Left ventricle myocardium inferior (tissue), 1 donor: ENCODE data around the gene XK. TPM values are rescaled to one million over a fixed set of nuclear protein-coding genes. Genes with fewer than 3 reads are reported as not detected.

Experiments used
- DNase-seq: peaks from one replicate; pipeline ENCODE4 v3.0.0-alpha.2; 2020
- H3K27ac ChIP-seq: fragments of 200-600 bp; replicated peaks from 2 replicates; pipeline ENCODE4 v1.8.0; 2021
- H3K27me3 ChIP-seq: fragments of 200-600 bp; 2 replicates; pipeline ENCODE4 v1.8.0; 2021; ENCODE audit warnings: low read depth
- H3K36me3 ChIP-seq: fragments of 200-600 bp; 2 replicates; pipeline ENCODE4 v1.8.0; 2021
- H3K4me1 ChIP-seq: fragments of 200-600 bp; 2 replicates; pipeline ENCODE4 v1.8.0; 2021
- H3K4me3 ChIP-seq: fragments of 200-600 bp; 2 replicates; pipeline ENCODE4 v1.8.0; 2021; ENCODE audit warnings: mild to moderate bottlenecking, moderate library complexity
- H3K9me3 ChIP-seq: fragments of 200-600 bp; replicated peaks from 2 replicates; pipeline ENCODE4 v1.8.0; 2021
- CTCF ChIP-seq: fragments of 200-600 bp; IDR thresholded peaks from 2 replicates; pipeline ENCODE4 v1.8.0; 2021; ENCODE audit warnings: antibody characterized with exemption, mild to moderate bottlenecking, borderline replicate concordance
- intact Hi-C: fragments of 100-400 bp; cut with micrococcal nuclease; formaldehyde crosslinking; loops from one replicate; pipeline ENCODE4 v1.11.0; 2022
- long read RNA-seq: library from polyadenylated mRNA; unstranded; transcript quantifications from one replicate; pipeline ENCODE4 v2.0.0, GENCODE V29; 2021
- total RNA-seq: library from RNA; stranded (reverse); fragmentation: NEBNext Ultra II Directional; extraction: Animal tissue kit (Norgen Biotek cat#: 25700); gene quantifications from one replicate; pipeline ENCODE4 v1.2.1, GENCODE V29; 2021
- donor health status: DM: no; HTN: yes; CAD: no; lungs with severe emphysema.

The XK gene
- 11.0 TPM for total RNA-seq
- long read RNA-seq, full-length matches to known transcripts, result 25 of 27 reads
- long read RNA-seq, partial matches to known transcripts, result 1 of 27 reads
- long read RNA-seq, other reads (novel, unspliced or antisense), result 1 of 27 reads

GRCh38 chrX:37685381-37686359, at the start of gene XK:
XK (plus strand) TSS chrX:37685791; CDS start chrX:37685962, 171 bp downstream.
- peak; percentile 33 for DNase-seq
- no peaks in the 10 kb centered on the region for H3K36me3 ChIP-seq
- H3K9me3 ChIP-seq, result no peaks in the 10 kb centered on the region
- H3K27ac ChIP-seq, result peak within 1 kb of the TSS; percentile 85
- intact Hi-C loops, result no loop called here
- H3K4me1 ChIP-seq, result no peaks in the 10 kb centered on the region
- H3K27me3 ChIP-seq, result no peaks in the 10 kb centered on the region
- peak within 1 kb of the TSS; percentile 66 for H3K4me3 ChIP-seq
- no peak for TF ChIP-seq CTCF

GRCh38 chrX:37638047-37638446, 47.5 kb upstream of the XK start:
- Histone ChIP-seq H3K36me3 (no peaks in the 10 kb centered on the region), H3K9me3 (no peaks in the 10 kb centered on the region), H3K4me1 (no peaks in the 10 kb centered on the region), H3K27ac (no peak overlapping the region), H3K27me3 (no peaks in the 10 kb centered on the region), H3K4me3 (no peak overlapping the region)
- intact Hi-C loops, result no loop called here
- no peak for DNase-seq
- no peak for TF ChIP-seq CTCF

GRCh38 chrX:37640142-37640541, 45.4 kb upstream of the XK start:
- Histone ChIP-seq H3K4me1 (no peaks in the 10 kb centered on the region), H3K4me3 (no peak overlapping the region), H3K27me3 (no peaks in the 10 kb centered on the region), H3K27ac (no peak overlapping the region), H3K9me3 (no peaks in the 10 kb centered on the region), H3K36me3 (no peaks in the 10 kb centered on the region)
- intact Hi-C loops, result no loop called here
- TF ChIP-seq CTCF, result no peak
- DNase-seq, result no peak

- no peaks in the 10 kb centered on the region for H3K9me3 ChIP-seq
- no peaks in the 10 kb centered on the region for H3K4me1 ChIP-seq
- H3K4me3 ChIP-seq, result no peak overlapping the region
- DNase-seq, result no peak
- no peaks in the 10 kb centered on the region for H3K36me3 ChIP-seq
- intact Hi-C loops, result no loop called here
- no peak overlapping the region for H3K27ac ChIP-seq
- no peaks in the 10 kb centered on the region for H3K27me3 ChIP-seq
- TF ChIP-seq CTCF, result no peak
Measured at GRCh38 chrX:37641859-37642258, 43.7 kb upstream of the XK start.

- H3K27me3 ChIP-seq, result no peaks in the 10 kb centered on the region
- H3K9me3 ChIP-seq, result no peaks in the 10 kb centered on the region
- intact Hi-C loops, result no loop called here
- no peaks in the 10 kb centered on the region for H3K4me1 ChIP-seq
- no peak for DNase-seq
- H3K36me3 ChIP-seq, result no peaks in the 10 kb centered on the region
- TF ChIP-seq CTCF, result no peak
- H3K27ac ChIP-seq, result no peak overlapping the region
- no peak overlapping the region for H3K4me3 ChIP-seq
Measured at GRCh38 chrX:37644381-37645305, 40.9 kb upstream of the XK start.
